Transverse colon (tissue), 4 donors: ENCODE measurements around the gene MMP2. TPM values are rescaled to one million over a fixed set of nuclear protein-coding genes. Genes with fewer than 3 reads are reported as not detected.

ENCODE experiments used
- DNase-seq: peaks from one replicate; pipeline ENCODE4 v3.0.0-alpha.2; 2019
- H3K27ac ChIP-seq, 4 donors: fragments of 200-600 bp; sonication (generic); 2 replicates each; pipeline ENCODE4 v1.5.1; 2016 to 2018; ENCODE audit warnings: inconsistent platforms in 4 of 4
- H3K27me3 ChIP-seq: fragments of 200-600 bp; sonication (generic); 2 replicates; pipeline ENCODE4 v1.5.1; 2017; ENCODE audit warnings: inconsistent platforms
- H3K36me3 ChIP-seq, 4 donors: fragments of 200-600 bp; sonication (generic); 2 replicates each; pipeline ENCODE4 v1.5.1; 2017 to 2019; ENCODE audit warnings: inconsistent platforms in 4 of 4
- H3K4me1 ChIP-seq, 4 donors: fragments of 200-600 bp; sonication (generic); 2 replicates each; pipeline ENCODE4 v1.5.1; 2017 to 2020; ENCODE audit warnings: inconsistent platforms in 4 of 4
- H3K4me3 ChIP-seq, 4 donors: fragments of 200-600 bp; sonication (generic); 1 replicate in 1 of 4; 2 replicates in 3 of 4; pipeline versions ENCODE4 v1.5.1 to v1.6.1; 2017 to 2019; ENCODE audit warnings: inconsistent platforms in 4 of 4
- H3K9me3 ChIP-seq, 2 donors: fragments of 200-600 bp; sonication (generic); 2 replicates each; pipeline ENCODE4 v1.5.1; 2017 to 2019; ENCODE audit warnings: inconsistent platforms in 2 of 2
- CTCF ChIP-seq, 5 experiments: fragments of 200-600 bp in 3 of 5; fragments of 450-650 bp in 2 of 5; sonication (generic) in 3 of 5; IDR thresholded peaks; 1 replicate in 2 of 5; 2 replicates in 3 of 5; pipeline ENCODE4 v1.5.1; 2016 to 2017; ENCODE audit warnings: antibody characterized with exemption in 5 of 5, inconsistent platforms in 3 of 5, mild to moderate bottlenecking in 2 of 5, moderate library complexity in 1 of 5
- EP300 ChIP-seq: sonication (generic); formaldehyde crosslinking; IDR thresholded peaks from one replicate; pipeline ENCODE4 v1.6.1; 2017; ENCODE audit warnings: antibody characterized with exemption, low read depth
- POLR2A ChIP-seq: fragments of 450-650 bp; IDR thresholded peaks from one replicate; pipeline ENCODE4 v1.6.1; 2016; ENCODE audit warnings: antibody characterized with exemption, mild to moderate bottlenecking, moderate library complexity
- POLR2AphosphoS5 ChIP-seq, 3 donors: sonication (generic); formaldehyde crosslinking; IDR thresholded peaks; one replicate each; pipeline ENCODE4 v1.6.1; 2016; ENCODE audit warnings: antibody characterized with exemption in 3 of 3
- WGBS, 2 donors: methylation state at CpG; one replicate each; pipeline ENCODE4 v1.1.5; 2018; ENCODE audit warnings: low coverage in 1 of 2; 5-methylcytosine and 5-hydroxymethylcytosine counted together
- in situ Hi-C, 4 donors: fragments of 200-750 bp; cut with MboI; loops; one replicate each; pipeline versions ENCODE4 v1.15.0 to v1.15.1; 2017; ENCODE audit warnings: low sequenced_read_pairs in 3 of 4, low pct_ligation_motif_present in 1 of 4, low pct_unique_long_range_greater_than_20kb in 1 of 4
- intact Hi-C: fragments of 100-400 bp; cut with DNase I; formaldehyde crosslinking; loops from one replicate; pipeline ENCODE4 v1.15.1; 2023; ENCODE audit warnings: low total_unique reads
- total RNA-seq, 4 donors: library from RNA; depleted of rRNA; stranded (reverse); fragments of >200 nt; gene quantifications; one replicate each; pipeline ENCODE4 v1.1.0, GENCODE V29; 2016

Gene MMP2
- total RNA-seq, 4 donors from 2014 or later = 52.7 to 105 (median 73.1) TPM

- Histone ChIP-seq H3K36me3 (no peaks in the 10 kb centered on the region), H3K27ac (no peak overlapping the region), H3K4me3 (no peak overlapping the region), H3K9me3 (no peaks in the 10 kb centered on the region), H3K27me3 (no peaks in the 10 kb centered on the region), H3K4me1 (peaks cover 4 to 13% (median 6%) of the 10 kb centered on the region in 4 donors)
- TF ChIP-seq CTCF (IDR thresholded peaks at IDR 0.05) (no peak), EP300 (no peak), POLR2A (no peak), POLR2AphosphoS5 (IDR thresholded peaks at IDR 0.05) (no peak)
- intact Hi-C loops = no loop called here
- no peak for DNase-seq
- WGBS, 2 donors = 92% methylated on average over 8 of the region's 10 CpGs; no CpG with 5 or more reads in 1 of the 2 donors
- in situ Hi-C loops = no loop called here
These were observed 13.9 kb downstream of the MMP2 start for GRCh38 chr16:55492756-55493380.

DNA sequence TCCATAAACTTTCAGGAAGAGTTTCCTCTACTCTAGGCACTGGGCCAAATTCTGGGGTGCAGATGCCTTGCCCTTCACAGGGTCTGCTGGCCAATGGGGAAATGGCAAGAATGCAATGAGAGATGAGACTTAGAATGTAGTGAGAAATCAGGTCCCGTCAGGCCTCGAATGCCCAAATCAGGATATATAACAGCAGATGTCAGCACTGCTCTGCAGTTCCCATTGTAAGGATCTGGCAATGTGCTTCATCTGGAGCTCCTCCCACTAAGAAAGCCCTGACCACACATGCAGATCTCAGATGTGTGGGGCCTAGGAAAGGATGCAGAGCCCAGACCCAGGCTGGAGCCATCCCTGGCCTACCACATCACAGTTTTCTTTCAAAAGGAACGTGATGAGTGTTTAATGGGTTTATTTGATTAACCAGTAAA is 16.0 kb downstream of the MMP2 start:
- no peaks in the 10 kb centered on the region for H3K27me3 ChIP-seq
- TF ChIP-seq CTCF (IDR thresholded peaks at IDR 0.05) (peak in 4 of 5 experiments; percentile 22 to 38 (median 25)), POLR2AphosphoS5 (IDR thresholded peaks at IDR 0.05) (no peak), POLR2A (no peak), EP300 (no peak)
- H3K27ac ChIP-seq = no peak overlapping the region
- intact Hi-C loops = no loop called here
- H3K9me3 ChIP-seq = no peaks in the 10 kb centered on the region
- in situ Hi-C loops = no loop called here
- peaks cover 6 to 16% (median 7%) of the 10 kb centered on the region in 4 donors for H3K4me1 ChIP-seq
- no peaks in the 10 kb centered on the region for H3K36me3 ChIP-seq
- no peak overlapping the region for H3K4me3 ChIP-seq
- 23 to 27% methylated on average over 3 of the region's 3 CpGs for WGBS, 2 donors
- peak; percentile 45 for DNase-seq

DNA sequence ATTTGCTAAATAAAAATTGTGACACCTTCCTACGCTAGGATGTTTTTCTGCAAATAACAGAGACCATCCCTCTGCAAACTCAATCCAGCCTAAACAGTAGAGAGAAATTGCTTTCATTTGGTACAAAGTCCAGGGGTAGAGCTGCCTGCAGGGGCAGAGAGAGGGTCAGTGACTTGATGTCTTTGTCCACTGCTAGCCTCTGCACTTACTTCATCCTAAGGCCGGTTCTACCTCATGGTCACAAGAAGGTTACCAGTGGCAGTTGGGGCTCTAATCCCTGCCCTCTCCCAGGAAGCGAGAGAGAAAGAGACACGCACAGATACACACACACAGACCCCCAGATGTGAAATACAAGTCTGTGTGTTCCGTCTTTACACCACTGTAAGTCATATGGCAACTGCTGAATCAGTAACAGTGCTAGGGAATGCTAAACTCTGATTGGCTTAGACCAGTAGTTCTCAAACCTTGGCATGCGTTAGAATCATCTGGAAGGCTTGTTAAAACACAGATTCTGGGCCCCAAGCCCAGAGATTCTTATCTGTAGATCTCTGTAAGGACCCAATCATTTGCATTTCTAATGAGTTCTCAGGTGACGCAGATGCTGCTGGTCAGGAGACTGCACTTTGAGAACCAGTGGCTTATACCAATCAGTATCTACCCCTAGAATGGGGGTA is 16.8 kb downstream of the MMP2 start:
- Histone ChIP-seq H3K4me3 (no peak overlapping the region), H3K36me3 (no peaks in the 10 kb centered on the region), H3K4me1 (peaks cover 10 to 23% (median 14%) of the 10 kb centered on the region in 4 donors), H3K27me3 (no peaks in the 10 kb centered on the region), H3K27ac (no peak overlapping the region), H3K9me3 (no peaks in the 10 kb centered on the region)
- DNase-seq = no peak
- intact Hi-C loops (no loop called here), in situ Hi-C loops (no loop called here)
- 50 to 52% methylated on average over 5 to 7 of the region's 7 CpGs for WGBS, 2 donors
- TF ChIP-seq CTCF (IDR thresholded peaks at IDR 0.05) (no peak), POLR2A (no peak), POLR2AphosphoS5 (IDR thresholded peaks at IDR 0.05) (no peak), EP300 (no peak)

DNA sequence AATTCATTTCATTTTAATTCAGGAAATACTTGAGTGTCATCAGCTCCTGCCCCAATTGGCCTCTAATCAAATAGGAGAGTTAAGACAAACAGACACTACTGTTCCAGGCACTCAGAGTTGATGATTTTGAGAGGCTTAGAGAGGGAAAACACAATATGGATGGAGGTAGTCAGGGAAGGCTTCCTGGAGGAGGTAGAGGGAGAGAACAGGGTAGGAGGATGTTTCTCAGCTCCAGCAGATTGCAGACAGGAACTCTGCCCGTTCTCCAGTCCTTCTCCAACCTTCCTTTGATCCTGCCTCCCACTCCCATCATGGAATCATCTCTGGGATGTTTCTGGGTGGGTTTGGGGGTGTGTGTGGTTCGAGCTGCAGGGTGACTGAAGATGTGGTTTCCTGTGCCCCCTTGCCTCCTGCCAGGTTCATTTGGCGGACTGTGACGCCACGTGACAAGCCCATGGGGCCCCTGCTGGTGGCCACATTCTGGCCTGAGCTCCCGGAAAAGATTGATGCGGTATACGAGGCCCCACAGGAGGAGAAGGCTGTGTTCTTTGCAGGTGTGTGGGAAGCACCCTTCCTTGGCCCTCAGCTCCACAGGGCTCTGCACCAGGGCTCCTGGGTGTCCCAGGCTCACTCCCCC is 17.6 kb downstream of the MMP2 start:
- 61% methylated on average over 8 of the region's 8 CpGs; no CpG with 5 or more reads in 1 of the 2 donors for WGBS, 2 donors
- Histone ChIP-seq H3K36me3 (no peaks in the 10 kb centered on the region), H3K27me3 (no peaks in the 10 kb centered on the region), H3K9me3 (no peaks in the 10 kb centered on the region), H3K4me3 (no peak overlapping the region), H3K4me1 (peaks cover 16 to 32% (median 20%) of the 10 kb centered on the region in 4 donors), H3K27ac (no peak overlapping the region)
- no peak for DNase-seq
- in situ Hi-C loops = no loop called here
- TF ChIP-seq EP300 (no peak), POLR2A (no peak), POLR2AphosphoS5 (IDR thresholded peaks at IDR 0.05) (no peak), CTCF (IDR thresholded peaks at IDR 0.05) (no peak)
- intact Hi-C loops = no loop called here
